Endodermal cell (in vitro differentiated cells): Measurements from ENCODE around the gene SIDT1. TPM values are rescaled to one million over a fixed set of nuclear protein-coding genes. Genes with fewer than 3 reads are reported as not detected.

Experiments used
- DNase-seq: peaks from one replicate; pipeline ENCODE4 v3.0.0-alpha.2; 2017
- H3K27ac ChIP-seq: 2 replicates; pipeline ENCODE4 v1.5.1; 2013; ENCODE audit warnings: mild to moderate bottlenecking, low read depth, low read length, moderate library complexity
- H3K27me3 ChIP-seq: 2 replicates; pipeline ENCODE4 v1.6.1; 2013; ENCODE audit warnings: mild to moderate bottlenecking, low read length, moderate library complexity; ENCODE audit not compliant: insufficient read depth, control insufficient read depth, poor library complexity, severe bottlenecking
- H3K36me3 ChIP-seq: 2 replicates; pipeline ENCODE4 v1.7.0; 2013; ENCODE audit warnings: mild to moderate bottlenecking, low read length, moderate library complexity; ENCODE audit not compliant: control insufficient read depth, insufficient read depth
- H3K4me1 ChIP-seq: one replicate; pipeline ENCODE4 v1.7.0; 2013; ENCODE audit warnings: low read length; ENCODE audit not compliant: control insufficient read depth, insufficient read depth
- H3K4me3 ChIP-seq: 2 replicates; pipeline ENCODE4 v1.5.1; 2013; ENCODE audit warnings: mild to moderate bottlenecking, low read length, moderate library complexity
- H3K9ac ChIP-seq: 2 replicates; pipeline ENCODE4 v1.6.1; 2013; ENCODE audit warnings: mild to moderate bottlenecking, low read length, moderate library complexity; ENCODE audit not compliant: poor library complexity, severe bottlenecking; ENCODE audit errors: extremely low read depth
- H3K9me3 ChIP-seq: 2 replicates; pipeline ENCODE4 v1.6.1; 2013; ENCODE audit warnings: mild to moderate bottlenecking, low read length, moderate library complexity; ENCODE audit not compliant: control insufficient read depth
- H3K27ac Mint-ChIP-seq: 2 replicates; pipeline ENCODE4 v1.8.0; 2020; ENCODE audit warnings: mixed read lengths
- H3K27me3 Mint-ChIP-seq: 2 replicates; pipeline ENCODE4 v1.8.0; 2021; ENCODE audit warnings: mild to moderate bottlenecking, mixed read lengths; ENCODE audit not compliant: insufficient read depth
- H3K36me3 Mint-ChIP-seq: 2 replicates; pipeline ENCODE4 v1.8.0; 2020; ENCODE audit warnings: low read depth, mixed read lengths
- H3K4me1 Mint-ChIP-seq: 2 replicates; pipeline ENCODE4 v1.8.0; 2020; ENCODE audit warnings: mixed read lengths
- H3K4me3 Mint-ChIP-seq: 2 replicates; pipeline ENCODE4 v1.8.0; 2020; ENCODE audit warnings: mild to moderate bottlenecking, moderate library complexity, mixed read lengths
- H3K9me3 Mint-ChIP-seq: 2 replicates; pipeline ENCODE4 v1.8.0; 2020; ENCODE audit warnings: mild to moderate bottlenecking, mixed read lengths
- CTCF ChIP-seq: fragments of 200-600 bp; sonication (generic); conservative IDR thresholded peaks from 2 replicates; pipeline ENCODE4 v1.5.0; 2021; ENCODE audit warnings: antibody characterized with exemption, mild to moderate bottlenecking
- WGBS, 2 experiments: methylation state at CpG; one replicate each; pipeline versions ENCODE4 v1.1.5 to v1.1.7; 2013; ENCODE audit warnings: missing lambda C conversion rate in 2 of 2, mixed read lengths in 1 of 2; ENCODE audit not compliant: insufficient coverage in 1 of 2, insufficient read length in 1 of 2; 5-methylcytosine and 5-hydroxymethylcytosine counted together
- total RNA-seq, 2 donors: library from RNA; stranded (reverse); fragmentation: NEBNext Ultra II Directional in 1 of 2; extraction: Animal tissue kit (Norgen Biotek cat#: 25700) in 1 of 2; gene quantifications; 2 replicates in 1 of 2; 3 replicates in 1 of 2; pipeline ENCODE4 v1.2.1, GENCODE V29; 2021

SIDT1 gene
- total RNA-seq, 2 donors from 2014 or later, result not detected

- H3K27ac Mint-ChIP-seq, result no peak overlapping the region
- Histone ChIP-seq H3K4me1 (no peaks in the 10 kb centered on the region), H3K9ac (no peak overlapping the region), H3K27me3 (peaks cover 15% of the 10 kb centered on the region), H3K27ac (no peak overlapping the region), H3K36me3 (no peaks in the 10 kb centered on the region), H3K9me3 (no peaks in the 10 kb centered on the region), H3K4me3 (no peak overlapping the region)
- WGBS, 2 experiments, result 92 to 93% methylated on average over 2 of the region's 2 CpGs
- no peaks in the 10 kb centered on the region for H3K4me1 Mint-ChIP-seq
- H3K9me3 Mint-ChIP-seq, result no peaks in the 10 kb centered on the region
- H3K4me3 Mint-ChIP-seq, result no peak overlapping the region
- no peak for DNase-seq
- peaks cover 28% of the 10 kb centered on the region for H3K27me3 Mint-ChIP-seq
- no peak for TF ChIP-seq CTCF
- no peaks in the 10 kb centered on the region for H3K36me3 Mint-ChIP-seq
Observed at GRCh38 chr3:113628316-113628715, 96.0 kb downstream of the SIDT1 start.

GRCh38 chr3:113628788-113629187 is 96.4 kb downstream of the SIDT1 start:
- no peak for TF ChIP-seq CTCF
- H3K36me3 Mint-ChIP-seq, result no peaks in the 10 kb centered on the region
- DNase-seq, result no peak
- 92 to 95% methylated on average over 5 to 6 of the region's 6 CpGs for WGBS, 2 experiments
- no peak overlapping the region for H3K27ac Mint-ChIP-seq
- H3K4me1 Mint-ChIP-seq, result no peaks in the 10 kb centered on the region
- no peaks in the 10 kb centered on the region for H3K9me3 Mint-ChIP-seq
- peaks cover 23% of the 10 kb centered on the region for H3K27me3 Mint-ChIP-seq
- Histone ChIP-seq H3K36me3 (no peaks in the 10 kb centered on the region), H3K27me3 (peaks cover 11% of the 10 kb centered on the region), H3K27ac (no peak overlapping the region), H3K4me3 (no peak overlapping the region), H3K4me1 (no peaks in the 10 kb centered on the region), H3K9me3 (no peaks in the 10 kb centered on the region), H3K9ac (no peak overlapping the region)
- no peak overlapping the region for H3K4me3 Mint-ChIP-seq

DNA sequence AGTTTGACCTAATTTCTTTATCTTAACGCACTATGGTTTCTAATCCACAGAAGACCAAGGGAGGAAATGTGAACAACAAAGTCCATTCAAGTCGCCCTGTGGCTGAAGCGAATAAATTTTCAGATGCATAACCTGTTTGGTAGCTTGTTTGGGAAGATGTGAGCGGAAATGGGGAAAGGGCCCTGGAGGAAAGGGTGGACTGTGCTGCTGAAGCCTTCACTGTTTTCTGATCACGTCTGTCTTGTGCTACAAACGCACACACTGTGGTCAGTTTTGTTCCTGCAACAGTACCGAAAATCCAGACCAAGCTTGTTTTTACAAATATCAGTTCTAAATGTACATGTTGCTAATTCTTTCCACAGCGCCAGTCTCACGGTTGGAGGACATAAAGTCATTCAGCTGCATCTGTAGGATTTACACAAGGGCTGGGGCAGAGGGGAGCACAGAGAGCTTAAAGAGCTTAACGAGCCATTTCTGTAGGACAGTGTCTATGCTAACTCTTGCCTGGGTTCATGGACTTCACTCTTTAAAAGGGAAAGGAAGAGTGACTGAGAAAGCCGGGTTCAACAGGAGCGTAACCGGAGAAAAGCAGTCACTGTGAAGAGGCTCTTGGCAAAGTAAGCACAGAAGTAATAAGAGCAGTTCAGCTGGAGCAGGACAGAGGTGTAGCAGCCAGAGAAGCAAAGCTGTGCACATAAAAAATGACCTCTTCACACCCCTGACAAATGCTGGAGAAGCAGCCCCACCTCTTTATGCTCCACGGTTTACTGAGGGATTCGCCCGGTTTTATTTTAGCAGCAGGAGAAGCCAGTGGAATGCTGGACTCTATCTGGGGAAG is 97.4 kb downstream of the SIDT1 start:
- Mint-ChIP-seq H3K36me3 (no peaks in the 10 kb centered on the region), H3K9me3 (no peaks in the 10 kb centered on the region), H3K4me1 (no peaks in the 10 kb centered on the region), H3K27ac (no peak overlapping the region), H3K4me3 (no peak overlapping the region), H3K27me3 (peaks cover 14% of the 10 kb centered on the region)
- no peak for TF ChIP-seq CTCF
- Histone ChIP-seq H3K9me3 (no peaks in the 10 kb centered on the region), H3K4me3 (no peak overlapping the region), H3K27me3 (peaks cover 4% of the 10 kb centered on the region), H3K27ac (no peak overlapping the region), H3K36me3 (no peaks in the 10 kb centered on the region), H3K4me1 (no peaks in the 10 kb centered on the region), H3K9ac (no peak overlapping the region)
- WGBS, 2 experiments, result 89 to 90% methylated on average over 14 to 16 of the region's 16 CpGs
- no peak for DNase-seq
